Measurements from ENCODE around the gene SMIM38.

SMIM38 gene

GRCh38 chr11:69155302-69156234 is at the start of gene SMIM38:
Gene SMIM38 (plus strand): TSS chr11:69155935. CDS start chr11:69157847, 1,912 bp downstream.
- in situ Hi-C loops (cut with HindIII; ENCODE audit: low pct_ligation_motif_present, low pct_unique_long_range_greater_than_20kb, low sequenced_read_pairs) = no loop called here
- DNase-seq = no peak

GRCh38 chr11:69106031-69106811 is 49.5 kb upstream of the SMIM38 start:
- no peak for DNase-seq
- in situ Hi-C loops (cut with HindIII; ENCODE audit: low pct_ligation_motif_present, low pct_unique_long_range_greater_than_20kb, low sequenced_read_pairs) = loop anchor here (25.0 kb wide), 1 partner anchor 556 kb away; no protein-coding TSS in a partner anchor

GRCh38 chr11:69107413-69107812 is 48.3 kb upstream of the SMIM38 start:
- in situ Hi-C loops (cut with HindIII; ENCODE audit: low pct_ligation_motif_present, low pct_unique_long_range_greater_than_20kb, low sequenced_read_pairs) = loop anchor here (25.0 kb wide), 1 partner anchor 555 kb away; no protein-coding TSS in a partner anchor
- no peak for DNase-seq

GRCh38 chr11:69108030-69108429 is 47.7 kb upstream of the SMIM38 start:
- no peak for DNase-seq
- in situ Hi-C loops (cut with HindIII; ENCODE audit: low pct_ligation_motif_present, low pct_unique_long_range_greater_than_20kb, low sequenced_read_pairs) = loop anchor here (25.0 kb wide), 1 partner anchor 554 kb away; no protein-coding TSS in a partner anchor

- DNase-seq = no peak
- in situ Hi-C loops (cut with HindIII; ENCODE audit: low pct_ligation_motif_present, low pct_unique_long_range_greater_than_20kb, low sequenced_read_pairs) = loop anchor here (25.0 kb wide), 1 partner anchor 554 kb away; no protein-coding TSS in a partner anchor
Measured at GRCh38 chr11:69108559-69108958, 47.2 kb upstream of the SMIM38 start.

- in situ Hi-C loops (cut with HindIII; ENCODE audit: low pct_ligation_motif_present, low pct_unique_long_range_greater_than_20kb, low sequenced_read_pairs) = loop anchor here (25.0 kb wide), 1 partner anchor 553 kb away; no protein-coding TSS in a partner anchor
- DNase-seq = no peak
Measured at GRCh38 chr11:69109101-69109500, 46.6 kb upstream of the SMIM38 start.

- no peak for DNase-seq
- in situ Hi-C loops (cut with HindIII; ENCODE audit: low pct_ligation_motif_present, low pct_unique_long_range_greater_than_20kb, low sequenced_read_pairs) = loop anchor here (25.0 kb wide), 1 partner anchor 552 kb away; no protein-coding TSS in a partner anchor
Measured at GRCh38 chr11:69110451-69110850, 45.3 kb upstream of the SMIM38 start.

- in situ Hi-C loops (cut with HindIII; ENCODE audit: low pct_ligation_motif_present, low pct_unique_long_range_greater_than_20kb, low sequenced_read_pairs) = loop anchor here (25.0 kb wide), 1 partner anchor 550 kb away; no protein-coding TSS in a partner anchor
- DNase-seq = no peak
Measured at GRCh38 chr11:69111624-69112542, 43.9 kb upstream of the SMIM38 start.

GRCh38 chr11:69113226-69113625 is 42.5 kb upstream of the SMIM38 start:
- no peak for DNase-seq
- in situ Hi-C loops (cut with HindIII; ENCODE audit: low pct_ligation_motif_present, low pct_unique_long_range_greater_than_20kb, low sequenced_read_pairs) = loop anchor here (25.0 kb wide), 1 partner anchor 549 kb away; no protein-coding TSS in a partner anchor

- DNase-seq = no peak
- in situ Hi-C loops (cut with HindIII; ENCODE audit: low pct_ligation_motif_present, low pct_unique_long_range_greater_than_20kb, low sequenced_read_pairs) = loop anchor here (25.0 kb wide), 1 partner anchor 549 kb away; no protein-coding TSS in a partner anchor
Measured at GRCh38 chr11:69113646-69114340, 41.9 kb upstream of the SMIM38 start.

- in situ Hi-C loops (cut with HindIII; ENCODE audit: low pct_ligation_motif_present, low pct_unique_long_range_greater_than_20kb, low sequenced_read_pairs) = loop anchor here (25.0 kb wide), 1 partner anchor 548 kb away; no protein-coding TSS in a partner anchor
- DNase-seq = no peak
Measured at GRCh38 chr11:69114362-69114761, 41.4 kb upstream of the SMIM38 start.

- in situ Hi-C loops (cut with HindIII; ENCODE audit: low pct_ligation_motif_present, low pct_unique_long_range_greater_than_20kb, low sequenced_read_pairs) = loop anchor here (25.0 kb wide), 1 partner anchor 547 kb away; no protein-coding TSS in a partner anchor
- no peak for DNase-seq
Measured at GRCh38 chr11:69114811-69115523, 40.8 kb upstream of the SMIM38 start.

- in situ Hi-C loops (cut with HindIII; ENCODE audit: low pct_ligation_motif_present, low pct_unique_long_range_greater_than_20kb, low sequenced_read_pairs) = loop anchor here (25.0 kb wide), 1 partner anchor 546 kb away; no protein-coding TSS in a partner anchor
Measured at GRCh38 chr11:69115586-69116560, 39.9 kb upstream of the SMIM38 start.

GRCh38 chr11:69116671-69117070 is 39.1 kb upstream of the SMIM38 start:
- DNase-seq = no peak
- in situ Hi-C loops (cut with HindIII; ENCODE audit: low pct_ligation_motif_present, low pct_unique_long_range_greater_than_20kb, low sequenced_read_pairs) = loop anchor here (25.0 kb wide), 1 partner anchor 546 kb away; no protein-coding TSS in a partner anchor

More at GRCh38 chr11:69115586-69116560, 39.9 kb upstream of the SMIM38 start:
- peak; percentile 49 for DNase-seq

- no peak for DNase-seq
- in situ Hi-C loops (cut with HindIII; ENCODE audit: low pct_ligation_motif_present, low pct_unique_long_range_greater_than_20kb, low sequenced_read_pairs) = loop anchor here (25.0 kb wide), 1 partner anchor 543 kb away; no protein-coding TSS in a partner anchor
Measured at GRCh38 chr11:69119190-69119589, 36.5 kb upstream of the SMIM38 start.

All from ACHN (cell line).